Spinal cord (tissue), 10 donors: ENCODE results near the gene TCF7L2. TPM values are rescaled to one million over a fixed set of nuclear protein-coding genes. Genes with fewer than 3 reads are reported as not detected.

Experiments
- DNase-seq, 6 donors: peaks; one replicate each; pipeline versions ENCODE4 v3.0.0 to v3.0.0-alpha.2; 2013 to 2015; ENCODE audit warnings: low spot score in 6 of 6, low read depth in 4 of 6
- H3K27ac ChIP-seq: one replicate; pipeline ENCODE4 v1.5.1; 2013; ENCODE audit warnings: low read depth, low read length, control low read depth
- H3K27me3 ChIP-seq: one replicate; pipeline ENCODE4 v1.6.1; 2013; ENCODE audit warnings: low read length; ENCODE audit not compliant: control insufficient read depth, insufficient read depth
- H3K36me3 ChIP-seq: one replicate; pipeline ENCODE4 v1.6.1; 2013; ENCODE audit warnings: low read length; ENCODE audit not compliant: control insufficient read depth, insufficient read depth
- H3K4me1 ChIP-seq: one replicate; pipeline ENCODE4 v1.6.1; 2013; ENCODE audit warnings: low read length; ENCODE audit not compliant: control insufficient read depth, insufficient read depth
- H3K4me3 ChIP-seq: one replicate; pipeline ENCODE4 v1.5.1; 2013; ENCODE audit warnings: low read depth, low read length, control low read depth
- H3K9me3 ChIP-seq: one replicate; pipeline ENCODE4 v1.6.1; 2013; ENCODE audit warnings: low read length; ENCODE audit not compliant: control insufficient read depth, insufficient read depth
- WGBS: methylation state at CpG from one replicate; pipeline ENCODE4 v1.1.5; 2013; ENCODE audit warnings: missing lambda C conversion rate; ENCODE audit not compliant: insufficient coverage; 5-methylcytosine and 5-hydroxymethylcytosine counted together
- polyA plus RNA-seq, 2 donors: library from polyadenylated mRNA; unstranded; fragments of 120-200 nt; gene quantifications; one replicate each; pipeline ENCODE4 v1.2.1, GENCODE V29; 2013; ENCODE audit not compliant: insufficient read length in 2 of 2
- total RNA-seq, 2 donors: library from RNA; depleted of rRNA in 1 of 2; stranded (reverse); fragments of 120-200 nt in 1 of 2; fragments of >200 nt in 1 of 2; gene quantifications; one replicate each; pipeline versions ENCODE4 v1.2.3 to v1.2.4, GENCODE V29; 2013 to 2014
- donor health status: healthy.

Gene TCF7L2
- total and polyA plus RNA-seq, 4 donors: 12.9 to 75.5 (median 36.6) TPM

DNA sequence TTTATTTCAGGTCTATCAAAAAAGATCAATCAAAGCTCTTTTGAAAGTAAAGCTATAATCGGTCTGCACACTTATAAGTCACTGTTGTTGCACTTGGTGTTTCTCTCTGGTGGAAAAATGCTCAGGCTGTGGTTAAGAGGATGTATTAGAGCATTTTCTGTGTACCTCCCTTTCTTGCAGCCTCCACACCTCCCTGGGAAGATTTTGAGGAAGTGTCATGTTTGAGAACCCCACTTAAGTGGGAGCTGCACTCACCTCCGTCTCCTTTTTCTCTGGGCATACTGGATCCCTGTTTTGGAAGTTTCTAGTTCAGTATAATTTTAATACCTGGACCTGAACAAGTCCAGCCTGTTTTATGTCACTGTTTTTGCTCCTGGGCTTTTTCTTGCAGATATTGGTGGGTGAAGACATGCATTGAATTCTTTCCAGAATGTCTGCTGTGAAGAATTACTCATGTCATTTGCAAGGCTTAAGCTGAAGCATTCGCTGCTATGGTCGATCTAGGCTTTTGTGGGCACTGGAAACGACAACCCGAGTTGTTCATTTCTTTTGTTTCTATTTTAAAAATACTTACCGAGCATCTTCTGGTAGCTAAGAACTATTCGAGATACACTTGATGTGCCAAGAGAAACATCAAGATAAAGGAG is 36.6 kb downstream of the TCF7L2 start:
- 63% methylated on average over 4 of the region's 8 CpGs for WGBS
- H3K27ac ChIP-seq: no peak overlapping the region
- H3K36me3 ChIP-seq: no peaks in the 10 kb centered on the region
- H3K4me3 ChIP-seq: no peak overlapping the region
- H3K4me1 ChIP-seq: peaks cover 23% of the 10 kb centered on the region
- H3K9me3 ChIP-seq: no peaks in the 10 kb centered on the region
- no peaks in the 10 kb centered on the region for H3K27me3 ChIP-seq
- DNase-seq: no peak

DNA sequence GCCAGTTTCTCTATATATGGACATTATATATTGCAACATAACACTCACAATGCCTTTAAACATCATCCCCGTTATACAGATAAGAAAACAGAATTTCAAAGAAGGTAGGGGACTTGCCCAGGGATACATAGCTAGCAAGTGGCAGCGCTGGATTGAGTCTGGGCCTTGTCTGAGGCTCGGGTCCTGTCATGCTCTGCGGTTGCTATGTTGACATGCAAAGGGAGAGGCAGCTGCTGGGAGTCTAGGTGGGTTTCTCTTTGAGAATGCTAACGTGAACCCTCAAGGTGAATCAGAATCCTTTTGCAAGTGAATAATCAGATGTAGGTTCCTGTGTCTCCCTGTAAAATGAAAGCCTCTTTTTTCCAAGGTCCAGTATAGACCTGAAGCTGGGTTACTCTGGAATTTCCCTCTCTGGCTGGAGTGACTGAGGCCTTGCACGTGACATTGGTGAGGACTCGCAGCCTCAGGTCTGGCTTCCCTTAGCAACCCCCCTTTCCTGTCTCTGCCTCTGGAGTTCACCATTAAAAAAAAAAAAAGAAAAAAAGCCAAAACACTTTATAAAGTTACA is 38.9 kb downstream of the TCF7L2 start:
- Histone ChIP-seq H3K4me1 (peaks cover 38% of the 10 kb centered on the region), H3K9me3 (no peaks in the 10 kb centered on the region), H3K27me3 (no peaks in the 10 kb centered on the region), H3K27ac (no peak overlapping the region), H3K36me3 (peaks cover 6% of the 10 kb centered on the region), H3K4me3 (no peak overlapping the region)
- DNase-seq: no peak
- WGBS: 79% methylated on average over 6 of the region's 7 CpGs

DNA sequence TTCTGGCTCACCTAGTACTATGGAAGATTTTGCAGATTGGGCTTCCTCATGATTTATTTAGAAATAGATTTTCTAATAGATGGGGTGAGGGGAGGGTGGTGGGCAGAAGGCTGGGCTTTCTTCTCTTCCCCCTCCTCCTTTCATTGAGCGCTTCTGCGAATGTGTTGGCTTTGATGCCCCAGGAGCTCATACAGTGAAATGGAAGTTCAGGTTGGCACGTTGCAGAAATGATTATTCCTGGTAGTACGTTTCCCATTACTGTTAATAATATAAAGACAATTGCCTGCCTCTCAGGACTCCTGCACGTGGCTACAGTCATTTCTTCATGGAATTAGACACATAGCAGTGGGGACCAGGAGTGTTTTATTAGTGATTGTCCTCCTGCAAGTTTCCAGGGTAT is 39.8 kb downstream of the TCF7L2 start:
- DNase-seq: peak in 1 of 6 donors; percentile 62
- no peaks in the 10 kb centered on the region for H3K27me3 ChIP-seq
- H3K4me1 ChIP-seq: peaks cover 35% of the 10 kb centered on the region
- H3K4me3 ChIP-seq: no peak overlapping the region
- H3K9me3 ChIP-seq: no peaks in the 10 kb centered on the region
- H3K27ac ChIP-seq: no peak overlapping the region
- H3K36me3 ChIP-seq: peaks cover 6% of the 10 kb centered on the region
- WGBS: no CpG with 5 or more reads among the region's 5 CpGs

DNA sequence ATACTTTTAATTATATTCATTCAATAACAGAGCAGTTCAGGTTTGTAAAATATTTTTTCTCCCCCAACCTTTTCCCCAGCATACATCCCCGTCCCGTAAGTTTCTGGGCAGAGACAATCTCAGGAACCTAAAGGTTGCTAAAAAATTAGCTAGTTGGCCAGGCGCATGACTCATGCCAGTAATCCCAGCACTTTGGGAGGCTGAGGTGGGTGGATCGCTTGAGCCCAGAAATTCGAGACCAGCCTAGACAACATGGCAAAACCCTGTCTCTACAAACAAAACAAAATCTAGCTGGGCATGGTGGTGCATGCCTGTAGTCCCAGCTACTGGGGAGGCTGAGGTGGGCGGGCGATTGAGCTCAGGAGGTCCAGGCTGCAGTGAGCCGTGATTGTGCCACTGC is 40.2 kb downstream of the TCF7L2 start:
- 100% methylated on average over 2 of the region's 8 CpGs for WGBS
- Histone ChIP-seq H3K4me3 (no peak overlapping the region), H3K36me3 (peaks cover 6% of the 10 kb centered on the region), H3K27me3 (no peaks in the 10 kb centered on the region), H3K27ac (no peak overlapping the region), H3K4me1 (peaks cover 34% of the 10 kb centered on the region), H3K9me3 (no peaks in the 10 kb centered on the region)
- DNase-seq: no peak

GRCh38 chr10:112991888-112992491 is 41.9 kb downstream of the TCF7L2 start:
- Histone ChIP-seq H3K27ac (peak overlapping the region; percentile 80), H3K9me3 (no peaks in the 10 kb centered on the region), H3K4me1 (peaks cover 30% of the 10 kb centered on the region), H3K27me3 (no peaks in the 10 kb centered on the region), H3K4me3 (no peak overlapping the region), H3K36me3 (peaks cover 6% of the 10 kb centered on the region)
- DNase-seq: peak in 2 of 6 donors; percentile 56 to 70
- 66% methylated on average over 19 of the region's 19 CpGs for WGBS

DNA sequence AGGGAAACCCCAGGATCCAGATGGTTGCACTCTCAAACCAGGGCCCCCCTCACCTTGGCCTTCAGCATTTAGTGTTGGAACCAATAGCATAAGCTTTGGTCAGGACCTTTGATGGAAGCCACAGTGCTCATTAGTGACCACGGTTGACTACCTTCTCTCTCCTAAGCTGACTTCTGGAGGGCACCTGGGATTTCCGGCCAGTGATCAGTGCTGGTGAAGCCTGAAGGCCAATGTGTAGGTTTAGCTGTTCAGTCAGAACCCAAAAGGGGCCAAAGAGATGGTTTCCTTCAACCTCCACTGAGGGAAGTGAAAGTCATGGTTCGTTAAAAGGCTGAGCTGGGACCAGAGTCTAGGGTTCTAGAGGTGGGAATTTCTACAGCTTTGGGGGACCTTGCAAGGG is 46.4 kb downstream of the TCF7L2 start:
- peaks cover 31% of the 10 kb centered on the region for H3K4me1 ChIP-seq
- H3K9me3 ChIP-seq: no peaks in the 10 kb centered on the region
- H3K36me3 ChIP-seq: peaks cover 6% of the 10 kb centered on the region
- H3K27ac ChIP-seq: no peak overlapping the region
- 86% methylated on average over 3 of the region's 3 CpGs for WGBS
- H3K27me3 ChIP-seq: no peaks in the 10 kb centered on the region
- no peak for DNase-seq
- H3K4me3 ChIP-seq: no peak overlapping the region

- H3K4me3 ChIP-seq: no peak overlapping the region
- no peaks in the 10 kb centered on the region for H3K9me3 ChIP-seq
- peaks cover 31% of the 10 kb centered on the region for H3K4me1 ChIP-seq
- 75% methylated on average over 1 of the region's 4 CpGs for WGBS
- H3K27me3 ChIP-seq: no peaks in the 10 kb centered on the region
- DNase-seq: no peak
- H3K27ac ChIP-seq: no peak overlapping the region
- no peaks in the 10 kb centered on the region for H3K36me3 ChIP-seq
Observed at GRCh38 chr10:112999102-112999501, 49.1 kb downstream of the TCF7L2 start.

GRCh38 chr10:113000442-113000841 is 50.4 kb downstream of the TCF7L2 start:
- Histone ChIP-seq H3K27ac (no peak overlapping the region), H3K36me3 (no peaks in the 10 kb centered on the region), H3K4me1 (peaks cover 31% of the 10 kb centered on the region), H3K27me3 (no peaks in the 10 kb centered on the region), H3K9me3 (no peaks in the 10 kb centered on the region), H3K4me3 (no peak overlapping the region)
- 50% methylated on average over 5 of the region's 6 CpGs for WGBS
- DNase-seq: peak in 1 of 6 donors; percentile 70

DNA sequence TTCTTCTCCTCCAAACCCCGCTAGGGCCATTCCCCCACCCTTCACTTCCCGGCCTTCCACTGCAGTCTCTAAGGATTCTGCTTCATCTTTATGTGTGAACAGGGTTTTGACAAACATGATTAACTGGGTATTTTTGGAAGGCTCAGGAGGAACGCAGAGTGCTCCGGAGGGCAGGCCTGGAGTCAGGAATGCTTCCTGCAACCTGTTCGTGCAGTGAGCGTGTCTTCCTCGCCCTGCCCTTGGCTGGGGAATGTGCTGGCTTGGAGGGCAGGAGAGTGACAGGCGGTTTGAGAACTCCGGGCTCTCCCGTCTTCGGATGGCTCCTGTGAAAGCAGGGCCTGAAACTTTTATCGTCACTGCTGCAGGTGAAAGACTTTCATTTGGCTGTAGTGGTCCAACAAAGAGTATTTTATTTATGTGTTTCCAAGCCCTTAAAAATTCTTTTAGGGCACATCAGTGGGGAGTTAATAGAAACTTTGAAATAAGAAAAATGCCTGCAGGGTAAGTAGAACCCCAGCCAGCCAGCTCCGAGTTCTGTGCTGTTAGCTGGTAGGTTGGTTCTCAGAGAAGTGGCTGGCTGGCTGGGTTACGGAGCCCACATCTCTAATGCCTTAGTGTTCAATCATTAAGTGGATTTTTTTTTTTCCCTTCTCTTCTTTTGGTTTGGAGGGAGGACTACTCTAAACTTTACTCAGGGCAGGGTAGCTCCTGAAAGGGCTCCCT is 51.0 kb downstream of the TCF7L2 start:
- no peak for DNase-seq
- H3K36me3 ChIP-seq: no peaks in the 10 kb centered on the region
- peaks cover 31% of the 10 kb centered on the region for H3K4me1 ChIP-seq
- H3K27me3 ChIP-seq: no peaks in the 10 kb centered on the region
- no peak overlapping the region for H3K4me3 ChIP-seq
- no peak overlapping the region for H3K27ac ChIP-seq
- no peaks in the 10 kb centered on the region for H3K9me3 ChIP-seq
- 54% methylated on average over 10 of the region's 14 CpGs for WGBS
